HG02623 (cell line): Measurements from ENCODE around the gene GYS1.

Source experiments
- ATAC-seq: cut with Tn5 transposase; IDR thresholded peaks from one replicate; pipeline ENCODE4 v1.9.1; 2021; ENCODE audit warnings: moderate library complexity; ENCODE audit not compliant: unreplicated experiment

GYS1 gene

DNA sequence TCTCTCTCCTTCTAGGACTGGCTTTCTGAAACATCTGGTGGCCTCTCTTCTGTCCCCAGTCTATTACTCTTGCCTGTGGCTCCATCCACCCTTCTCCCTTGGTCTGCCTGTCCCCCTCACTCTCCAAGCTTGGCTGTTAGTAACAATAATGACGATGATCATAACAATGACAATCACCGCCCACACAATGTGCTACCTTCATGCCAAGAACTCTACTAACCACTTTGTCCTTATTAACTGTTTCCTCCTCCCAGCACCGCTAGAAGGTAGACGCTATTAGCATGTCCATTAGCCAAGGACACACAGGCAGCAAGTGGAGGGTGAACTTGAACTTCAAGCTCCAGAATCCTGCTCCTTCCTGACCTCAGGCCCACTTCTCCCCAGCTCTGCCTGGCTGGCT lies 2.7 kb downstream of the GYS1 start:
- ATAC-seq: no peak

DNA sequence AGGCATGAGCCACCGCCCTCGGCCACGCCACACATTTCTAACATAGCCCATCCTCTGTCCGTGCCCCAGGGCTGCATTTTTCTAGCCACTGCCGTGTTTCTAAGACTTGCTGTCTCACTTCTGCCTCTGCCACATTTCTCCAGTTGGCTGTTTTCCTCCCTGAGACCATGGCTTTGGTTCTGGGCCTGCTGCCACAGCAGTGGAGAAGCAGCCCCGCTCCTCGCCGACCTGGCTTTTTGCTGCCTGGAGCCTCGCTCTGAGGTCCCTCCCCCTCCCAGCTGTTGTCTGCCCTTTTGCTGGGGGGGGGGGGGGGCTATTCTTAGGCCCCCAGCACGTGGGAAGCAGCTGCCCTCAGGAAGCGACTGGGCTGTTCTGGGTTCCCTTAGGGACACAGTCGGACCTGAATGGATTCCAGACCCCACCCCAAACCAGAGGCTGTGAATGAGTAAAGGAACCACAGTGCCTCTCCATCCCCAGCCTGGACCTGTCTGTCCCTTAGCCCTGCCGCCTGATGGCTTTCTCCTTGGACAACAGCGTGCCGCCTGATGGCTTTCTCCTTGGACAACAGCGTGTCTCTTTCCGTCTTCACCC lies 3.3 kb downstream of the GYS1 start:
- no peak for ATAC-seq

DNA sequence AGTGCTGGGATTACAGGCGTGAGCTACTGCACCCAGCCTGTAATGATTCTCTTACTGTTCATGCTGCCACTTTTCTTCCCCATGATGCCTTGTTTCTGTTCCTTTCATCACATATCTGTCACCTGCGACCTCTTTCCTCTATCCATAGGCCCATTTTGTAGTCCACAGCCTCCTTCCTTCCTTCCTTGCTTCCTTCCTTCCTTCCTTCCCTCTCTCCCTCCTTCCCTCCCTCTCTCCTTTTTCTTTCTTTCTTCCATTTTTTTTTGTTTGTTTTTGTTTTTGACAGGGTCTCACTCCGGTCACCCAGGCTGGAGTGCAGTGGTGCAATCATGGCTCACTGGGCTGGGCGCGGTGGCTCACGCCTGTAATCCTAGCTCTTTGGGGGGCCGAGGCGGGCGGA lies 4.2 kb downstream of the GYS1 start:
- no peak for ATAC-seq

DNA sequence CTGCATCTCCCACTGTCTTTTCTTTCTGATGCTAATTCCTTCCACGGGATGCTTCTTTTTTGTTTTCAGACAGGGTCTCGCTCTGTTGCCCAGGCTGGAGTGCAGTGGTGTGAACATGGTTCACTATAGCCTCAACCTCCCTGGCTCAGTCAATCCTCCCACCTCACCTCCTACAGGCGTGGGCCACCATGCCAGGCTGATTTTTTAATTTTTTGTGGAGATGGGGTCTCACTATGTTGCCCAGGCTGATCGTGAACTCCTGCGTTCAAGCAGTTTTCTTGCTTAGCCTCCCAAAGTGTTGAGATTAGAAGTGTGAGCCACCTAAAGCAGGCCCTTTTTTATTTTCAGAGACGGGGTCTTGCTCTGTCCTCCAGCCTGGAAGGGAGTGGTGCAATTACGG lies 4.8 kb downstream of the GYS1 start:
- ATAC-seq: no peak

DNA sequence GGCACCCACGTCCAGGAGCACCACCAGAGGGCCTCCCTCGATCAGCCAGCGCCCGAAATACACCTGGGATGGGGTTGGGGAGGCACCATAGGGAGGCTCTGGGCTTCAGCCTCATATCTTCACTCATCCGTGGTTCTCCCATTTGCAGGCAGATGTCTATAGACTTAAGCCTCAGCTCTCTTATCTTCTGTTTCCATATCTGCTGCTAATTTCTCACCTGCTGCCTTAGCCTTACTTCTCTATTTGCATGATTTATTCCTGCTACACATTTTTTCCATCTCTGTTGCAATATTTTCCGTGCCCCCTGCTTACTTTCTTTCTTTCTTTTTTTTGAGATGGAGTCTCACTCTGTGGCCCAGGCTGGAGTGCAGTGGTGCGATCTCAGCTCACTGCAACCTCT lies 5.8 kb downstream of the GYS1 start:
- ATAC-seq: no peak

DNA sequence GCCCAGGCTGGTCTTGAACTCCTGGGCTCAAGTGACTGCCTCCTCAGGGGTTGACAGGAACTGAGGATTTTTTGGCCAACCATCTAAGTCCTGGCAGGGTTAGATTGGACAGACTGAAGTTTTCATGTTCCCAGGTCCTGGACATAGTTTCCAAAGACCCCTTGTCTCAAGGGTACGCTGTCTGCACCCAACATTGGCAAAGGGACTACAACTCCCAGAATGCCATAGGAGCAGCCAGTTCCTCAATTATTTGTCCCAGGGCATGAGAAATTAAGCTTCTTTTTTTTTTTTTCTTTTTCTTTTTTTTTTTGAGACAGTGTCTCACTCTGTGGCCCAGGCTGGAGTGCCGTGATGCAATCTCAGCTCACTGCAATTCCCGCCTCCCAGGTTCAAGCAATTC lies 6.9 kb downstream of the GYS1 start:
- ATAC-seq: no peak

DNA sequence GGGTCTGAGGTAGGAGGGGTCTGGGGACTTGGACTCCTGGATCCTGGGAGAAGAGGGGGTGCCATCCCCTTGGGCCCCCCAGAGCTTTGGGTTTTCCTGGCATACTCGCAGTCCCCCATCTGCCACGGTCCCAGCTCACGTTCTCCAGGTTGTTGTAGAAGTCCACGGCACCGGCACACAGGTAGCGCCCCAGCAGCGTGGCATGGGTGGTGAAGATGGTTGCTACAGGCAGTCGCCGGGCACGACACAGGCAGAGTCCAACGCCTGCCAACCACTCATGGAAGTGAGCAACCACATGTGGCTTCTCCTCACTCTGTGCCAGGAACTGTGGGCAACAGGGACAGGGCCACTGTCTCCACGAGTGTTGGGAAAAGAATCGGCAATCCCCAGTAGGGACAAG lies 7.4 kb downstream of the GYS1 start:
- no peak for ATAC-seq

DNA sequence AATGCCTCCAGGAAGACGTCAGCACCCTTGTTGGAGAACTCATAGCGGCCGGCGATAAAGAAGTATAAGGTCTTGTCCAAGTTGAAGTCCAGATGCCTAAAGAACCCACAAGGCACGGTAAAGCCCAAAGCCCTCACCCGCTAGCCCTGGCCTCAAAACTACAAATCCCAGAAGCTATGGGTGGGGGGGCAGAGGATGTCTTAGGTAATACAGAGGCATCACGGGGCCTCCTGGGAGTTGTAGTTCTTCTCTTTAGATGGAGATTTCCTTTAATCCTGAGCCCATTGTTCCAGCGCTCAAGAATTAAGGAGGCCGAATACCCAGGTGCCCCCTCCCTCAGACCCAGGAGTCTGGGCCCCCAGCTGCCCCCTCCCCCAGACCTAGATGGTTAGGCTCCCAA lies 10.8 kb downstream of the GYS1 start:
- no peak for ATAC-seq

DNA sequence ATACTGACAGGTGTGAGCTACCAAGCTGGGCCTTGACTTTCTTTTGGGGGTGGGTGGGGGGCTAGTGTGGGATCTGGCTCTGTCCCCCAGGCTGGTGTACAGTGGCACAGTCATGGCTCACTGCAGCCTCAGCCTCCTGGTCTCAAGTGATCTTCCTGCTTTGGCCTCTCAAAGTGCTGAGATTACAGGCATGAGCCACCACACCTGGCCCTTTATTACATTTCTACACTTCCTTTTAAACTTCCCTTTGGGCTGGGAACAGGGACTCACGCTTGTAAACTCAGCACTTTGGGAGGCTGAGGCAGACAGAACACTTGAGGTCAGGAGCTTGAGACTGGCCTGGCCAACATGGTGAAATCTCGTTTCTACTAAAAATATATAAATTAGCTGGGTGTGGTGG lies 16.0 kb downstream of the GYS1 start:
- ATAC-seq: no peak

DNA sequence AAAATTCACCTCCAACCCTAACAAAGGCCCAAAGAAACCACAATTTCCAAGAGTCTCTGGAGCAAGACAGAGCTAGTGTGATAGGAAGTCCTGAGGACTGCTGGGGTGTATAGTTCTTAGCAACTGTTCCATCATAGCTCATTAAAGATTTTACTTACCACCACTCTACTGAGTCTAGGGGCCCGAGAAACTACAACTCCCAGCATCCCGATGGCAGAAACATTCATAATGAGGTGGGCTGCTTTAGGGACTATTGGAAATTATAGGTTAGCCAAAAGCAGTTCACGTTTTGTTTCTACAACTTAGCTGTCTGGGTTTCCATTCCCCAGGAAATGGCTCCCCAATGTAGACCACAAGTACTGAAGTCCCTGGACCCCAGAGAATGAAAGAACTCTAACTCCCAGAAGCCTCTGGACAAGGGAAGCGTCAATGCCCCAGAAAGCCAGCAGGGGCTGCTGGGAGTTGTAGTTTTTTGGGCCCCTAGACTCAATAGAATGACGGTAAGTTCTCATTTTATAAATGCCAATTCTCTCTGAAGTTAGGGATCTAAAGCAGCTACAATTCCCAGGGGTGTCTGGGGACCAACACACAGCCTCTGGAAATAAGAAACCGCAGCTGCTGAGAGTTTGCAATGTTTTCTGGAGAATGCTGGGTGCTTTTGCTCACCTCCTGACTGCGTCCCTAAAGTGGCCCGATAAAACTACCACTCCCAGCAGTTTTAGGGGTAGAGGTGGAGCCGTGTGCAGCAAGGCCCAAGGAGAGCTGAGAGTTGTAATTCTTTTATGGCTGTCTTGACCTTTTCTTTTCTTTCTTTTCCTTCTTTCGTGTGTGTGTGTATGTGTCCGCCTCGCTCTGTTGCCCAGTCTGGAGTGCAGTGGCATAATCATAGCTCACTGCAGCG lies 16.9 kb downstream of the GYS1 start:
- ATAC-seq: no peak

DNA sequence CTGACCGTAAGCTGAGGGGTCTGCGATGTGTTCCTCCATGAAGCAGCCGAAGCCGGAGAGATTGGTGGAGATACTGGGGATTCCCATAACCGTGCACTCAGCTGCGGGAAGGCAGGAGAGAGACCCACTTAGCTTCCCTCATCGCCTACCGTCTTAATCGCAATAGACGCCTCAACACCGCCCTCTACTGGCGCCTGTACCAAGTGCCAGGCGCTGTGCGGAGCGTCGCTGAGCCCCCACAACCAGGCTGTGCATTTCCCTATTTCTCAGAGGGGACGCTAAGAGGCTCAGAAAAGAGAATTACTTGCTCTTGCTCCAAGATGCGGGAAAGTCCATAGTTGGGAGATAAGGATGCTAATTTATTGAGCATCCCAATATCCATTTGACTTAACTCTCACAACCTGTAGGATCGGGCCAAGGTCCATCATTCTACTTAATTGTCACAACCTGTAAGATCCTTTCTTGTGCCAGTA lies 22.1 kb downstream of the GYS1 start:
- no peak for ATAC-seq

DNA sequence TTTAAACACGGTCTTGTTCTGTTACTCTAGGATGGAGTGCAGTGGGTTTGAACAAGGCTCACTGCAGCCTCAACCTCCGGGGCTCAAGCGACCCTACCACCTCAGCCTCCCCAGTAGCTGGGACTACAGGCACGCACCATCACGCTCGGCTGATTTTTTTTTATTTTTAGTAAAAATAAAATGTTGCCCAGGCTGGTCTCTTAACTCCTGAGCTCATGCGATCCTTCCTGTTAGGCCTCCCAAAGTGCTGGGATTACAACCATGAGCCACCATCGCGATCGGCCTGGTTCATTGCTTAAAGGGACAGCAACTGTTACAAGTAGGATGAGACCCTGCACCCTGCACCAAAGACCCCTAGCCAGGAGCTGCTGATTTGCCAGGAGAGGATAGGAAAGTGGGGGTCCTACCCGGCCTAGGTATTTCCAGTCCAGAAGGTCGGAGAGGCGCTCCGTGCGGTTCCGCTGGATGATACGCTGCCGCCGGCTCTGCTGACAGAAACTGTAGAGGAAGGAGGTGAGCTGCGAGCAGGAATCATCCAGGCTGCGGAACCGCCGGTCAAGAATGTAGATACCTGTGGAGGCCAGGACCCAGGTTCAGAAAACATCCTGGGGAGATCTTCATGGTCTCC lies 22.9 kb downstream of the GYS1 start:
- no peak for ATAC-seq

DNA sequence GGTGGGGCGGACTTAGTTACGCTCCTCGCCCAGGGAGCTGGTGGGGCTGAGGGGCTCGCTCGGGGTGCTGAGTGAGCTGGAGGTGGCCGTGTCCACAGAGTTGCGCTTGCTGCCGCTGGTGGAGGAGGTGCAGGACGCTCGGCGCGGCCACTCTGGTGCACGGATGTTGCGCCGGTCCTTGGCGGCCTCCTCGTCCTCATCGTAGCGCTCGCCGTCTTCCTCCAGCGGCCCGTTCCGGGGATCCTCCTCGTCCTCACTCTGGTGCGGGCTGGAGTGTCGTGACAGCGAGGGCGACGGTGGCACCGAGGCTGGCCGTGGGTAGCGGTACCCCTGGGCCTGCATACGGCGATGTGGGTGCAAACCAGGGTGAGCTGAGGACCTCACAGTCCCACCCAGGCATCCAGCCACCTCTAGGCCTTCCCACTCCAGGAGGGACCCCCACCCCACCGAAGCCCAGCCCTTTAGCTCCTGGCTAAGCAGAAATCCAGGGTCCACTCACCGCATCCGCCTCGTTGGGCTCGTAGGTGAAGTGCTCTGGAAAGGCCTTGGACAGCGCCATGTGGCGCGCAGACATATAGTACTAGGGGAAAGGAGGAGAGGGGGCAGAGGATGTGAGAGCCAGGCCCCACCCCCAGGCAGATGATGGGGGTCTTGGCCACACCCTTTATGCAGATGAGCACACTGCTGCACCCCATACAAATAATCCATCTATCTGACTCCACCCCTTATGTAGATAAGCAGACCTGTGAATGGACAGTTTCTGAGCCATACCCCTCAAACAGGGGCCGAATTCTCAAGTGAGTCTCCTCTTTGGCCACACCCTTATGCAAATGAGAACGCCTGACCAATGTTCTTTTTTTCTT lies 23.6 kb downstream of the GYS1 start:
- no peak for ATAC-seq

DNA sequence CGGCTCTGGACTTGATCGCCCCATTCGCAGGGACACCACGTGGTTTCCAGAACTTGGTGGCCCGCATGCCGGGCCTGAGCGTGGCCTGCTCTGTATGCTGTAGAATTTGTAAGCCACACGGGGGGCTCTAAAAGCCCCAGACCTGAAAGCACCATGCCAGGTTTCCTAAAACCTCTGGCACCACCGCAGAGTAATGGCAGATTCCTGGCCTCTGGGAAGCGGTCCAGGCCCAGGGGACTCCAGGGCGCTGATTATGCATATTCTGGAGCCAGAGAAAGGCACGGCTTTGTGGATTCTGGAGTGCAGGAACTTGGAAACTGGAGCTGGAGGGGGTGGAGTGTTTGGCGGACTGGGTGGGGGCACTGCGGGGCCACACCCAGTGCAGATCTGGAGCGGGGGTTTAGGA lies 24.3 kb downstream of the GYS1 start:
- ATAC-seq: no peak

DNA sequence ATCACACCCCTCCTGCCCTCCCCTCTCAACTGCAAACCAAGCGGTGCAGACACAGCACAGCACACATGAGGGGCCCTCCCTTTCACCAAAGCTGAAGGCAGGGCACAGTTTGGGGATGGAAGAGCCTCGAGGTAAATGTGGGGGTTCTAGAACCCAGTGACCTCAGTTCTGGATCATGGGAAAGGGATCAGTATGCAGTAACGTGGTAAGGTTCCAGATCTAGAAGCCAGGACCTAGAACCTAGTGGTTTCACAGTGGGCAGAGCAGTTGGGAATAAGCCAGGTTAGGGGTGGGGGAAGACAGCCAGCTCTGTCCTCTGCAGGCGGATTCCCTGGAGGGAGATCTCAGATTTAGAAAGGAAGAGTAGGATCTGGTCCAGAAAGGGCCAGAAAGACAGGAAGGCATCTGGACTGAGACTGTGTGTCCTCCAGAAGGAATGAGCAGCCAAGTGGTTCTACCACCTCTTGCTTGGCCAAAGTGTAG lies 24.9 kb downstream of the GYS1 start:
- ATAC-seq: no peak

DNA sequence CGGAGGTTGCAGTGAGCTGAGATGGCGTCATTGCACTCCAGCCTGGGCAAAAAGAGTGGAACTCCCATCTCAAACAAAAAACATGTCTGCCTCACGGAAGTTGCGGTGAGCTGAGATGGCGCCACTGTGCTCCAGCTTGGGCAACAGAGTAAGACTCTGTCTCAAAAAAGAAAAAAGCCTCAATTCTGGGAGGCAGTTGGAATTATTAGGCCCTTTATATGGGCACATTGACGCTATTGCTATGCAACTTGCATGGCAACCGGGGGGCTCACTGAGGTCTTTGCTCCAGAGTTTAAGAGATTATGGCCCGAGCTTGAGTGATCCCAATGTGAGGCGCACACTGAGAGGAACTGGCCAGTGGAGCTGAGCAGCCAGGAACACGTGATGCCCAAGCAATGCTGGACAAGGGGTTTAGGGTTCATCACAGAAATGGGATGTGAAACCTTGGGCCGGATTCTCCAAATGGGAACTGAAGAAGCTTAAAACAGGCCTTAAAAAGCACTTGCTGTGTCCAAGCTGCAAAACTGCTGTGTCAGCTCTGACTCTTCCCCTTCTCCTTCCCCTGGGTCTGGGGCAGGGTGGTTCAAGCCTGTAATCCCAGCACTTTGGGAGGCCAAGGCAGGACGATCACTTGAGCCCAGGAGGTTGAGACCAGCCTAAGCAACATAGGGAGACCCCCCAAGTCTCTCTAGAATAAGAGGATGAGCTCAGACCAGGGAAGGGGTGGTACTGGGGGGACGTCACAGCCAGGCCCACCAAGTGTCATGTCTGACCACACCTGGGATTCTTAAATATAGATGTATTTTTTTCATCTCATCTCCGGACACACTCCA lies 25.5 kb downstream of the GYS1 start:
- ATAC-seq: no peak

DNA sequence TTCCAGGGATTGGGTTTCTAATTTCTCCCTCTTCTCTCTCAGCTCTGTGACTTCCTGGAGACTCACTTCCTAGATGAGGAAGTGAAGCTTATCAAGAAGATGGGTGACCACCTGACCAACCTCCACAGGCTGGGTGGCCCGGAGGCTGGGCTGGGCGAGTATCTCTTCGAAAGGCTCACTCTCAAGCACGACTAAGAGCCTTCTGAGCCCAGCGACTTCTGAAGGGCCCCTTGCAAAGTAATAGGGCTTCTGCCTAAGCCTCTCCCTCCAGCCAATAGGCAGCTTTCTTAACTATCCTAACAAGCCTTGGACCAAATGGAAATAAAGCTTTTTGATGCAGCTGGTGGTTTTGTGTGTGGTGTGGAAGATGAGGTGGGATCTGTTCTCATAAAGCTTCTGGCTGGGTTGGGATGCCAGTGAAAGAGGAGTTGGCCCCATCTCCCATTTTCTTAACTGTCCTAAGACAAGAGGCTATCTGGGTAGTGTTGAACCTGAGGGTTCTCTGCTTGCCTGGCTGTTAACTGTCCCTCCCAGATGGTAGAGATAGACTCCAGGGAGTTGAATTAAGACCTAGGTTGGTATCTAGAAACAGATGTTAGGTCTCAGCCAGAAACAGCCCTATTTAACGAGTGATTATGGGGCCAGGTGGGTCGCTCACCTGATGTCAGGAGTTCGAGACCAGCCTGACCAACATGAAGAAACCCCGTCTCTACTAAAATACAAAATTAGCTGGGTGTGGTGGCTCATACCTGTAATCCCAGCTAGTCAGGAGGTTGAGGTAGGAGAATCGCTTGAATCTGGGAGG lies 26.4 kb downstream of the GYS1 start:
- ATAC-seq: no peak

DNA sequence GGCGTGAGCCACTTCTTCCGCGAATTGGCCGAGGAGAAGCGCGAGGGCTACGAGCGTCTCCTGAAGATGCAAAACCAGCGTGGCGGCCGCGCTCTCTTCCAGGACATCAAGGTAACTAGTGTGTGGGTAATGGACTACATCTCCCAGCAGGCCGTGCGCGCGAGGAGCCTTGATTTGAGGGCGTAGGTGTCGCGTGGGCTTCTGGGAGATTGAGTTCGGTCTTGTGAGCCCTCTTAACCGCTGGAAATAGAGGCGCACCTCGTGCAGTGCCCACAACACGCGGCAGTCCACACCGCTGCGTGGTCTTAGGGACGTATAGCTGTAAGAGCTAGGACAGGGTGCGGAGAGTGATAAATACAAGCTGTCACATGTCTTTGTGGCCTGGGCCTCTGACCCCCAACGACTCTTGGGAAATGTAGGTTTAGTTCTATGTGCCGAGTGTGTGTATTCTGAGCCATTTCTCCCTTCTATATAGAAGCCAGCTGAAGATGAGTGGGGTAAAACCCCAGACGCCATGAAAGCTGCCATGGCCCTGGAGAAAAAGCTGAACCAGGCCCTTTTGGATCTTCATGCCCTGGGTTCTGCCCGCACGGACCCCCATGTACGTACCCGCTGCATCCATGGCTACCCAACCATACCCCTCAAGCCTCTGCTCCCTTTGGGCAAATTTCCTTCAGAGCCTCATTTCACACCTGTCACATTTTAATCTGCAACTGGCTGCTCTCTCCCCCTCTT lies 27.1 kb downstream of the GYS1 start:
- ATAC-seq: peak; percentile 18
